ENCODE results near the gene MYH11. TPM values are rescaled to one million over a fixed set of nuclear protein-coding genes. Genes with fewer than 3 reads are reported as not detected.

The MYH11 gene
- total RNA-seq, 1 donor from 2014 or later: 694 TPM

- intact Hi-C loops (cut with DNase I): no loop called here
- no peak for DNase-seq (ENCODE audit: low spot score in 2 of 2)
- Histone ChIP-seq H3K27ac (peak overlapping the region; percentile 4 to 37), H3K4me3 (no peak overlapping the region), H3K36me3 (peaks cover 94 to 100% of the 10 kb centered on the region in 2 donors), H3K4me1 (peaks cover 0 to 2% of the 10 kb centered on the region in 2 donors), H3K9me3 (no peaks in the 10 kb centered on the region), H3K27me3 (no peaks in the 10 kb centered on the region)
- no peak for TF ChIP-seq CTCF (IDR thresholded peaks at IDR 0.05)
Observed at GRCh38 chr16:15759070-15759469, 97.8 kb downstream of the MYH11 start.

DNA sequence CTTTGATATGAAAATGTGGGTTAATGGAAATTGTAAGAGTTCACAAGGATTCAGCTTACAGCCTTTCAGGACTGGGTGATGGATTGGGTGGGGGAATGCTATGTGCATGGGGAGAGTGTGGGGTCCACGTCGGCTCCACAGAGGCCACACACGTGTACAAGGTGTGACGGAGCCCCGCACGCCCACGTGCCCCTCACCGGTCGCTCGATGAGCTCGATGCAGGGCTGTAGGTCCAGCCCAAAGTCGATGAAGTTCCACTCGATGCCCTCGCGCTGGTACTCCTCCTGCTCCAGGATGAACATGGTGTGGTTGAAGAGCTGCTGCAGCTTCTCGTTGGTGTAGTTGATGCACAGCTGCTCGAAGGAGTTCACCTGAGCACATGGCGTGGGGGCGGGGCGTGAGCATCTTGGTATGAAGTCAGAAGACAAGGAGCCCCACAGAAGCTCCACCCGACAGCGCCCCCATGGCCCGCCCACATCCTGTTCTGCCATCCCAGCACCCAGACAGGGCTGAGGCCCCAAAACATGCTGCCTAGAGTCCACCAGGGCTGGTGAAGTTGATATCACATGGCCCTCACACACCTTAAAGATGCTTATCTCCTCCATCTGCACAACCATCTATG, 99.1 kb downstream of the MYH11 start:
- Histone ChIP-seq H3K4me3 (no peak overlapping the region), H3K9me3 (no peaks in the 10 kb centered on the region), H3K27me3 (no peaks in the 10 kb centered on the region), H3K4me1 (no peaks in the 10 kb centered on the region), H3K27ac (no peak overlapping the region), H3K36me3 (peaks cover 94 to 100% of the 10 kb centered on the region in 2 donors)
- no peak for TF ChIP-seq CTCF (IDR thresholded peaks at IDR 0.05)
- intact Hi-C loops (cut with DNase I): no loop called here
- DNase-seq (ENCODE audit: low spot score in 2 of 2): no peak

DNA sequence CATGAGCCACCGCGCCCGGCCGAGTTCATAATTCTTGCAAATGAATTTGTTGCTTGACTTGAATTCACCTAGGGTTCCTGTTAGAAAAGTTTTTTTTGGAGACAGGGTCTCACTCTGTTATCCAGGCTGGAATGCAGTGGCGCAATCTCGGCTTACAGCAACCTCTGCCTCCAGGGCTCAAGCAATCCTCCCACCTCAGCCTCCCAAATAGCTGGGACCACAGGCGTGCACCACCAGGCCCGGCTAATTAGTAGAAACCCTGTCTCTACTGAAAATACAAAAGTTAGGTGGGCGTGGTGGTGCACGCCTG, 99.8 kb downstream of the MYH11 start:
- H3K27ac ChIP-seq: peak overlapping the region in 1 of 2 donors; percentile 29
- intact Hi-C loops (cut with DNase I): no loop called here
- H3K4me1 ChIP-seq: no peaks in the 10 kb centered on the region

GRCh38 chr16:15754821-15755534, 101.8 kb downstream of the MYH11 start:
- H3K4me1 ChIP-seq: no peaks in the 10 kb centered on the region
- TF ChIP-seq CTCF (IDR thresholded peaks at IDR 0.05): no peak
- intact Hi-C loops (cut with DNase I): no loop called here
- DNase-seq (ENCODE audit: low spot score in 2 of 2): no peak
- peaks cover 92 to 99% of the 10 kb centered on the region in 2 donors for H3K36me3 ChIP-seq
- H3K27ac ChIP-seq: peak overlapping the region; percentile 22 to 49
- no peak overlapping the region for H3K4me3 ChIP-seq
- H3K27me3 ChIP-seq: no peaks in the 10 kb centered on the region
- H3K9me3 ChIP-seq: no peaks in the 10 kb centered on the region

More for the DNA sequence above, 99.8 kb downstream of the MYH11 start:
- TF ChIP-seq CTCF (IDR thresholded peaks at IDR 0.05): no peak
- Histone ChIP-seq H3K36me3 (peaks cover 94 to 100% of the 10 kb centered on the region in 2 donors), H3K27me3 (no peaks in the 10 kb centered on the region), H3K4me3 (no peak overlapping the region), H3K9me3 (no peaks in the 10 kb centered on the region)
- DNase-seq (ENCODE audit: low spot score in 2 of 2): no peak

DNA sequence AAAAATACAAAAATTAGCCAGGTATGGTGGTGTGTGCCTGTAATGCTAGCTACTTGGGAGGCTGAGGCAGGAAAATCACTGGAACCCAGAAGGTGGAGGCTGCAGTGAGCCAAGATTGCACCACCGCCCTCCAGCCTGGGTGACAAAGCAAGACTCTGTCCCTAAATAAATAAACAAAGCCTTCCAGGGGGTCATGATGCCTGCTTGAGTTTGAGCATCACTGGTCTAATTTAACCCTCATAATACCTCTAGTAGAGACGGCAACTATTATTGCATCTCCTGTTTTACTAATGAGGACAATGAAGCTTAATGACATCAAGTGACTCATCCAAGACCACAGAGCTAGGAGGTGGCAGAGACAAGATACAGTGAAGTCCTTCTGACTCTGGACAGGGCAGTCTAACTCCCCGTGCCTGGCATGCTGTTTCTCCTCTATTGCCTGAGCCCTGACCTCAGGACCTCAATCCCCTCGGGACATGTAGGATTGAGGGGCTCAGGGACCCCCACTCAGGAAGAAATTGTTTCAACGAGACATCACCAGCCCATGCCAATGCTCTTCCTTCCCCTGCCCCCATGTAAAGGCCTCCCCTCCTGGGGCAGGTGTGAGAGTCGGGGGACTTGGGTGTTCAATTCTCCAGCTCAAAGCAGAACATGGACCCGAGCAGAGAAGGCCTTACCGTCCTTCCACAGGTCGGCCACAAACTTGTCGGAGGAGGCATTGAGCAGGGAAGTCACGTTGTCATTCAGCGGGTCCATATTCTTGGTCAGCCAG, 103.9 kb downstream of the MYH11 start:
- H3K4me1 ChIP-seq: no peaks in the 10 kb centered on the region
- intact Hi-C loops (cut with DNase I): no loop called here
- TF ChIP-seq CTCF (IDR thresholded peaks at IDR 0.05): no peak

More for the DNA sequence above, 103.9 kb downstream of the MYH11 start:
- H3K27me3 ChIP-seq: no peaks in the 10 kb centered on the region
- peak overlapping the region; percentile 27 to 33 for H3K27ac ChIP-seq
- no peaks in the 10 kb centered on the region for H3K9me3 ChIP-seq
- H3K36me3 ChIP-seq: peaks cover 92 to 99% of the 10 kb centered on the region in 2 donors
- no peak for DNase-seq (ENCODE audit: low spot score in 2 of 2)
- H3K4me3 ChIP-seq: no peak overlapping the region
